NCI-H82 treated with DMSO at 0.1 percent for 48 hours (cell line): ENCODE data around the gene BRCA1.
"Not testable (repeated sequence)": the region's sequence is repeated elsewhere in the genome, so short reads cannot be mapped to it uniquely, and the experiment has no call there.

ENCODE experiments used
- DNase-seq: peaks from one replicate; lab custom pipeline; 2025; ENCODE audit not compliant: unreplicated experiment; lab: John Stamatoyannopoulos, UW

Gene BRCA1

DNA sequence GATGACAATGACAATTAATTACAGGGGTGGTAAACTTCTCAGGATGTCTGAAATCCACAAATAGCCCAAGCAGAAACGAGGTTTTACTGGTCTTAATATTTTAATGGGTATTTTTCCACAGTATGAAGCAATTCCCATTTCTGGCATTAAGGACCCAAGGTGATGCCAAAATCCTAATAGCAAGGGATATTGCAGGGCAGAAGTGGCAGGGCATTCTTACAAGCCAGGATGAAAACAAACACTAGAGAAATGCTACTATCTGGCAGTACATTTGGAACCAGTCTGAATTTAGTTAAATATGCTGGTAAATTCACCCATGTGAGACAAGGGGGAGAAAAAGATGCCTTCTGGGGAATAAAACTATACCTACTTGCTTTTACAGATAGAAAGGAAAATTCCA, 54.9 kb downstream of the BRCA1 start:
- DNase-seq = no peak

DNA sequence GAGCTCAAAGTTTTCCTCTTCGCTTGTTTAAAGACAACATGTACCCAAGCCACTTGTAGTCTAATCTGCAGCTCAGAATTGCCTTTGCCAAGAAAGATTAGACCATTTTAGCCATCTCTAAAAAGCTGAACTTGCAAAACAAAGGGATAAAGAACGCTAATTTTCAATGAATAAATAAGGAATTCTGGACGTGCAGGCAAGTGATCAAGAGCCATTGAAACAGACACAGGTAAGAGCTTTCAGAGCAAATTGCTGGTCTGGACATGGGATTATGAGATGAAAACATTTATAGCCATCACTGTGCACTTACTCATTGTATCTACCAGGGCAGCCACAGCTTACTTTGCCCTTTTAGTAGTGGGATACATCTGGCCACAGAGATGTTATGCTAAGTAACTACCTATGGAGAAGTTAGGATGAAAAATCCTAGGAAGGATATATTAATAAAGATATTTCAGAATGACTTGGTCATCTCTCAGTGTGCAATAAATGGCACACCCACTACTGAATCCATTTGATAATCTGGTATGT, 55.7 kb downstream of the BRCA1 start:
- DNase-seq = no peak

DNA sequence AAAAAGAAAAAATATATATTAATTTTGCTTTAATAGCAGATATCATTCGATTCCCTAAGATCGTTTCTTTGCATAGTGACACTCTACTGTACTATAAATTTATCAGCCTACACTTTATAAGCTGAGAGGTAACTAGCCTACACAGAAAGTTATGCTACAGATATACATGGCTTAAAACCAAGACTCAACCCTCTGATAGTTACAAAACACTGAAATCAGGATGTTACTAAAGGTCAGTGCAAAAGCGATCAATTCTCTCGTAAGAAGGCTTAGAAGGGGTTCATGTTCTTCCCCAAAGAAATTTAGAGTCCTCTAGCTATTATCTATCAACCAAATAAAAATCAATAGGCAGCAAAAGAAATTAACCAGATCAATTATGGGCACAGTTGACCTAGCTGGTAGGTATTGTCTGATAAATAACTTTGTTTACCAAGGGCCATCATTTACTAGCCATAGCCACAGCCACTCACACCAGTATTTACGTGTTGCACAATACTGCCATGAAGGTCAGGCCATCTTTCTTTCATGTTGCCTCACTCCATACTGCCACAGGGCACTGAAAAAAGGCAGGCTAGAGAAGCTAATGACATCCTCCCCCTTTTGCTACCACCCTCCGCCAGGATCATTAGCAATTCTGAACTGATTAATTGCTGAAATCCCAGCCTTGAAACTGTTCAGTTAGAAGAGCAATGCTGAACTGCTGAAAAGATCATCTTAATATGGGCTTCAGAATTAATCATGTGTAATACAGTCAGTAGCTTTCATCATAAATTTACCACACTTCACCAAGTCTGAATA, 56.4 kb downstream of the BRCA1 start:
- DNase-seq = no peak

DNA sequence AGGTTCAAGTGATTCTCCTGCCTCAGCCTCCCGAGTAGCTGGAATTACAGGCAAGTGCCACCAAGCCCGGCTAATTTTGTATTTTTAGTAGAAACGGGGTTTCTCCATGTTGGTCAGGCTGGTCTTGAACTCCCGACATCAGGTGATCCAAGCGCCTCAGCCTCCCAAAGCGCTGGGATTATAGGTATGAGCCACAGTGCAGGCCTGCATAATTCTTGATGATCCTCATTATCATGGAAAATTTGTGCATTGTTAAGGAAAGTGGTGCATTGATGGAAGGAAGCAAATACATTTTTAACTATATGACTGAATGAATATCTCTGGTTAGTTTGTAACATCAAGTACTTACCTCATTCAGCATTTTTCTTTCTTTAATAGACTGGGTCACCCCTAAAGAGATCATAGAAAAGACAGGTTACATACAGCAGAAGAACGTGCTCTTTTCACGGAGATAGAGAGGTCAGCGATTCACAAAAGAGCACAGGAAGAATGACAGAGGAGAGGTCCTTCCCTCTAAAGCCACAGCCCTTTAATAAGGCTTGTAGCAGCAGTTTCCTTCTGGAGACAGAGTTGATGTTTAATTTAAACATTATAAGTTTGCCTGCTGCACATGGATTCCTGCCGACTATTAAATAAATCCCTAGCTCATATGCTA, 62.1 kb downstream of the BRCA1 start:
- no peak for DNase-seq

DNA sequence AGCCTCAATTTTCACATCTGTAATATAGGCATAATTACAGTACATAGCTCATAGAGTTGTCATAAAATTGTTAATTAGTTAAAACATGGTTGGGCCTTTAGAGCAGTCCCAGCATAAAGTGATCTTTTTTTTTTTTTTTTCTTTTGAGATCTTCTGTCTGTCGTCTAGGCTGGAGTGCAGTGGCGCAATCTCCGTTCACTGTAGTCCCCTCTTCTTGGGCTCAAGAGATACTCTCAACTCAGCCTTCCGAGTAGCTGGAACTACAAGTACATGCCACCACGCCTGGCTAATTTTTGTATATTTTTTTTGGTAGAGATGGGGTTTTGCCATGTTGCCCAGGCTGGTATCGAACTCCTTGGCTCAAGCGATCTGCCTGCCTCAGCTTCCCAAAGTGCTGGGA, 69.1 kb downstream of the BRCA1 start:
- DNase-seq = no peak

DNA sequence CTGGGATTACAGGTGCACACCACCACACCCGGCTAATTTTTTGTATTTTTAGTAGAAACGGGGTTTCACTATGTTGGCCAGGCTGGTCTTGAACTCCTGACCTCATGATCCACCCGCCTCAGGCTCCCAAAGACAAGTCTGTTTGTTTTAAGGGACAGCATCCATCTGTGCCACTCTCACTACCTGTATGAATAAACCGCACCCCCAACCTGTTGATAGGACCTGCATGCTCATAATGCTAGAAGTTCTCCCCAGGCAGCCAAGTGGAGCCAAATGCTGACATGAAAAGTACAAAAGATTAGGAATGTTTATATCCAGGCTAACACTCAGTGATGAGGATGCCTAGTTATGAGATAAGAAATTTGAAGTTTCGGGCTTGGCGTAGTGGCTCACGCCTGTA, 72.2 kb downstream of the BRCA1 start:
- DNase-seq = not testable (repeated sequence)

DNA sequence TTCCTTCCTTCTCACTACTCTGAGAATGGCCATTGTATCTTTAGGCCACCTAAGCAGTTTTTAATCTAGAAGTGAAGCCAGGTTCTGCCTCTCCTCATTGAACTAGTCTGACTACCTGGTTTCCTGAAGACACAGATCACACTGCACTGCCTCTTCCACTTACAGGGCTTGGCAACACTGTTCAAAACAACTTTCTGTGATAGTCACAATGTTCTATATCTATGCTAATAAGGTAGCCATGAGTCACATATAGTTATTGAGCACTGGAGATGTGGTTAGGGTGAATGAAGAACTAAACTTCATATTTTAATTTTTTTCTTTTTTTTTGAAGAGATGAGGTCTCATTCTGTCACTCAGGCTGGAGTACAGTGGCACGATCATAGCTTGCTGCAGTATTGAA, 73.2 kb downstream of the BRCA1 start:
- DNase-seq = no peak

DNA sequence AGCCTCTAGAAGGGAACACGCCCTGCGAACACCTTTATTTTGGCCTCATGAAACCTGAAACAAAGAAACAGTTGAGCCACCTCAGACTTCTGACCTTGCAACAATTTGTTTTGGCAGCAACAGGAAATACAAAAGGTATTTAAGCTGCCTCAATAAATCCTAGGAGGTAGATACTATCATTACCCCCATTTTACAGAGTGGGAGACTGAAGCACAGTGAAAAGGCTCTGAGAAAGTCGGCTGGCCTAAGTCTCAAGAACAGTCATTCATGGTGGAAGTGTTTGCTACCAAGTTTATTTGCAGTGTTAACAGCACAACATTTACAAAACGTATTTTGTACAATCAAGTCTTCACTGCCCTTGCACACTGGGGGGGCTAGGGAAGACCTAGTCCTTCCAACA, 81.1 kb downstream of the BRCA1 start:
- no peak for DNase-seq

DNA sequence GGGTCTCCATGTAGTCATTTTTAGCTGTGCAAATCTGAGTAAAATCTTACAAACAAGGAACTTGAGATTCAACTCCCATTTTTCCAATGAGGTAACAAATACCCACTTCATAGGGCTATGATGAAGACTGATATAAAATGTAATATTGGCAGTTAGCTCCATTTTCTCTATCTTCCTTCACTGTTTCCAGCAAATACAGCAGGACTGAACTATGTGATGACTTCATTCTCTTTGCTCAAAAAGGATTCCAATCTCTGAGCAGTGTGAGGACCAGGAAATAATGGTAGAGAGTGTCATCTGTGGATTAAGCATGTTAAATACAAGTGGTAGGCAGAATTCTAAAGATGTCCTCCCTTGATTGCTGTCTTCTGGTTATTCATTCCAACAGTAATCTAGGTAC, 81.9 kb downstream of the BRCA1 start:
- no peak for DNase-seq

DNA sequence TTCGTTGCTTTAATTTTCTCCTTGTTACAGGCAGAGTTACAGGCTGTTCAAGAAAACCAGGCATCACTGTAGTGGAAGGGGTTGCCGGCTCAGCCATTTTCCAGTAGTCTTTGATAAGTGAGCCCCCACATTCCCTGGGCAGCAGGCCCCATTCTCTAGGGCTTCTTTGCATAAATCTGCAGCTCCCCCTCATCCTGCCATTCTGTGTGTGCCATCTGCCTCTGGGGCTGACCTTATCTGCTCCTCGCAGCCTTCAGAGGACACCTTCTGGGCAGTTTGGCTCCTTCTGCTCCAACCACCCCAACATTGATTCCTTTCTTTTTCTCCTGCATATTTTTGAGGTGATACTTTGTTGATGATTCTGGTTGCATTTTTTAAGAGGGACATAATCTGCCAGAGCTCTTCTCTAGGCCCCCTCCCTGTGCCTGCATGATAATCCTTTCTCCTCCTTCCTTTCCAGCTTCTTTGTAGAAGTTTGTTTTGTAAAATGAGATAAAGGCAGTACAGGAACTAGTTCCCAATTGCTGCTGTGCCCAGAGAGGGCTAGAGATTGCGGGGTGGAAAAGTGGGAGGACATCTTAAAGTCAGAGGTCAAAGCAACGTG, 83.0 kb downstream of the BRCA1 start:
- peak; percentile 34 for DNase-seq

DNA sequence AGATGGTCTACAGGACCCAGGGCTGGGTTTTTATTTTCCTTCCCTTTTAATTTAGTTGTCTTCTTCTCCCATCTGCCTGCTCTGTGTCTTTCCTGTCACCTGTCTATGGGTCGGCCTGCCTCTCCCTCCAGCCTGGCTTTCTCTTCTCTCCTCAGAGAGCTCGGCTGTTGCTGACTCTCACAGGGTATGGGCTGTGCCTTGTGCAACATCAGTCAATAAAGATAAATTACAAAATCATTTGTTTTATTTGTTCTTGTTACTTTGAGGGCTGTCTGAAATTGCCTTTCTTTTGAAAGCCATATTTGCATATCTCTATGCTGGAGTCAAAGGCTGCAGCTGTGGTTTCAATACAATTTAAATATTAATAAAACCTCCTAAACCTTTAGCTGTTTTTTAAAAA, 84.5 kb downstream of the BRCA1 start:
- DNase-seq = no peak

DNA sequence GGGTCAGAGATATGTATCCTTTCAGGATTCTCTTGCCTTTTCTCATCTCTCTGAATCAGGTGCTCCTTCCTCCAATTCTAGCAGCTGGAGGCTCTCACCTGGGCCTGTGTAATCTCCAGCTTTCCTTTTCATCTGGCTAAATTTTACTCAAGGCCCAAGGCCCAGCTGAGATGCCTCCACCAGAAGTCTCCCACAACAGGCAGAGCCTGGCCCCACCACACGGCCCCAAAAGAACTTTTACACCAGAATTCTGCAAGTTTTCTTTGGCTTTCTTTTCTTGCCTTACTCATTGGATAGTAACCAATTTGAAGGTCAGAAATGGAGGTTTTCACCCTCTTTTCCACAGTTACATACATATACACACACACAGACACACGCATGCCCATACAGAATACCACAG, 85.5 kb downstream of the BRCA1 start:
- DNase-seq = no peak

DNA sequence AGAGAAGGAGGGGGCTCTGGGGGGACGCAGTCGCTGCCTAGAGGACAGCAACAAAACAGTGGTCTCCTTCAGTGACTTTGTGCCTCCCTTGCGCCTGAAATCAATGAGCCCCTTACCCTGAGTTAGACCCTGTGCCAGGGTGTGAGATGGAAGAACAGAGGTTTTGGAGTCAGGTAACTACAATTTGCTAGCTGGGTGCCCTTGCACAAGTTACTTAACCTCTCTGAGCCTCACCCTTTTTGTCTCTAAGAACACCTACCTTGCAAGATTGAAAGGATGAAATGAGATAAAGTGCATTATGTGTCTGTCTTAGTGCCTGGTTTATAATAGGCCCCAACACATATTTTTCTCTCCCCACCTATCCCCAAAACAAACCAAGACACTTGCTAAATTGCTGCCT, 90.3 kb downstream of the BRCA1 start:
- no peak for DNase-seq

DNA sequence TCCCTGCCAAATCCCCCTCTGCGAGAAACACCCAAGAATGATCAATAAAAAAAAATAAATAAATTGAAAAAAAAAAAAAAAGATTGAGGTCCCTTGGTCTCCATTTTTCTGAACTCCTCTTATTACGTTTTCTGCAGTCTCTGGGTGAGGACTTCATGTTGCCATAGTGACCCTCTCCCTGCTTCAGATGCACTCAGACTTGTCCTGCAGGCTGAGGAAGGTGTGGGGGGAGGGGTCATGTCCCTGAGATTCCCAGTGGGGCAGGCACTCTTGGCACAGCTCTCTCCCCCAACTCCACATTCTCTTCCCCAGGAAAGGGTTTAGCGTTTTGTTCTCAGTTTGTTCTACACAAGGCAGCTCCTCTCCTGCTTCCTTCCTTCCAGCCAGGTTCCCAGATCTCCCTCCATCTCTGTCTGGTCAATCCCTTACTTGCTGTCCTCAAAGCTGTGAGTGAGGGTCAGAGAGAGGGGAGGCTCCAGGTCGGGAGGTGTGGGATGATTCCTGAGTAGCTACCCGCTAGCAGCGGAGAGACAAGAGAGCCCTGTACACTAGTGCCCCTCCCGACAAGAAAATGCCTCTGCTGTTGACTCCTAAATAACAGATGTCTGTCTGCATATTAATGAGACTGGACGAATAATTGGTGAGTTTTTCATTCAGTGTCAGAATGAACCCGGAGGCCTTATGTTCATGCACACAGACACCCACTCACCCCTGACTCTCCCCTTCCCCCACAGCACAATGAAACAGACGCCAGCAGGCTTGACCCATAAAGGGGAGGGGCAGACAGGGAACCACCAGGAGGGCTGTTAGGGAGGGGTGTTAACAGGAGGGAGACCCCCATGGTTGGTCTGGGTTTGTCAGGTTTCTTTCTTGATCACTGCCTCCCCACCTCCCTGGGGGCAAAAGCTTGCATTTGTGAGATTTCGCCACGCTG, 90.9 kb downstream of the BRCA1 start:
- DNase-seq = peak; percentile 55

DNA sequence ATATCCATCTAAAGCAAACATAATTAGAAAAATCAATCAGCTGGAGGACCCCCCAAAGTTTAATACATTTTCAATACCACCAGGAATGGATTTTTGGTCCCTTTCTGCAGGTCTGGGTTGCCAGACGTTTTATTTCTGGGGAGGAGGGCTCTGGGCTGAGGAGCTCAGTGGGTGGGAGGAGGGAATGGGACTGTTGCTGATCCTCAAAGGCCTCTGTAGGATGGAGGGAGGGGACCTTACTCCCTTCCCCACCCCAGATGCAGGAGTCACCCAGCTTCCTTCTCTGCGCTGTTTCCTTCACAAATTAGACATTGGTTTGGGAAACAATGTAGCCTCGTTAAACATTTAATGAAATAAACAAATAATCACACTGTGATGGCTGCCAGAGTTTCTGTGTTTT, 93.5 kb downstream of the BRCA1 start:
- DNase-seq = no peak

DNA sequence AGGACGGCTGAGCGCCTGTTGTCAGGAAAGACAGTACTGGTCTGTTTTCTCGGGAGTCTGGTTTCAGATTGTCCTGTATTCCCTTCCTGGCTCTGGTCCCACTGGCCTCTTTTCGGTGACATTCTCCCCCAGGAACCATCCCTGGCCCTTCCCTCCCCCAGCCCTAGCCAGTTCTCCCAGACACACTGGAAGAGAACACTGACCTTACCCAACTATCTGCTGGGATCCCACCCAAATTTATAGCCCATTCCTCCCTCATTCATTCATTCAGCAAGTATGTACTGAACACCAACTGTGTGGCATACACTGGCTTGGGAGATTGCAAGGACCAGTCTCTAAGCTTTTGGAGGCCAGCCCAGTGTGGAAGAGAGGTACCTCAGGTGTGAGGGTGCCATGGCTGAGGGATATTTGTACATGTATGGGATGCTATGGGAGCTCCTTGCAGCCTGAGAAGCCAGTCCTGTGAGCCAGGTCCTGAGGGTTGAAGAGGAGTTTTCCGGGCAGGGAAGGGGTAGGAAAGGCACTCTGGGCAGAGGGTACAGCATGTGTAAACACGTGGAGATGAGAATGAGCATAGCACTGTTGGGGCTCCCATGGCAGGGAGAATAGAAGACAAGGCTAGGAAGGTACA, 94.9 kb downstream of the BRCA1 start:
- no peak for DNase-seq

DNA sequence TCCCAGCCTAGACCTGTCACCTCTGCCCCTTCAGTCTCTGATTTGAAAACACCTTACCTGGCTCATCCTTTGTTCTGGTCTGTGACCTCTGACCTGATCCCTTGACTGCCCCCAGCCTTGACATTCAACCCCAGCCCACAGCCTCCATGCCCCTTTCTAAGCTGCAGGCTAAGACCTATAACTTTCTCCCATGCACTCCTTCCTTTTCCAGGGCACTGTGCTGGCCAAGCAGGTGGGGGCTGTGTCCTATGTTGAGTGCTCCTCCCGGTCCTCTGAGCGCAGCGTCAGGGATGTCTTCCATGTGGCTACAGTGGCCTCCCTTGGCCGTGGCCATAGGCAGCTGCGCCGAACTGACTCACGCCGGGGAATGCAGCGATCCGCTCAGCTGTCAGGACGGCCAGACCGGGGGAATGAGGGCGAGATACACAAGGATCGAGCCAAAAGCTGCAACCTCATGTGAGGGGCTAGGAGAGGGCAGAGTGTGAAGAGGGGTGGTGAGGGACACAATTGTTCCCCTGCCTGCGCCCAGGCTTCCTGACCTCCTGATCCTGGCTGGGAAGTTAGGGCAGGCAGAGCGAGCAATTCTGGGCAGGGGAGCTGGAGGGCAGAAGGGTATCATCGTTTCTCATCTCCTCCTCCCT, 96.8 kb downstream of the BRCA1 start:
- DNase-seq = no peak

DNA sequence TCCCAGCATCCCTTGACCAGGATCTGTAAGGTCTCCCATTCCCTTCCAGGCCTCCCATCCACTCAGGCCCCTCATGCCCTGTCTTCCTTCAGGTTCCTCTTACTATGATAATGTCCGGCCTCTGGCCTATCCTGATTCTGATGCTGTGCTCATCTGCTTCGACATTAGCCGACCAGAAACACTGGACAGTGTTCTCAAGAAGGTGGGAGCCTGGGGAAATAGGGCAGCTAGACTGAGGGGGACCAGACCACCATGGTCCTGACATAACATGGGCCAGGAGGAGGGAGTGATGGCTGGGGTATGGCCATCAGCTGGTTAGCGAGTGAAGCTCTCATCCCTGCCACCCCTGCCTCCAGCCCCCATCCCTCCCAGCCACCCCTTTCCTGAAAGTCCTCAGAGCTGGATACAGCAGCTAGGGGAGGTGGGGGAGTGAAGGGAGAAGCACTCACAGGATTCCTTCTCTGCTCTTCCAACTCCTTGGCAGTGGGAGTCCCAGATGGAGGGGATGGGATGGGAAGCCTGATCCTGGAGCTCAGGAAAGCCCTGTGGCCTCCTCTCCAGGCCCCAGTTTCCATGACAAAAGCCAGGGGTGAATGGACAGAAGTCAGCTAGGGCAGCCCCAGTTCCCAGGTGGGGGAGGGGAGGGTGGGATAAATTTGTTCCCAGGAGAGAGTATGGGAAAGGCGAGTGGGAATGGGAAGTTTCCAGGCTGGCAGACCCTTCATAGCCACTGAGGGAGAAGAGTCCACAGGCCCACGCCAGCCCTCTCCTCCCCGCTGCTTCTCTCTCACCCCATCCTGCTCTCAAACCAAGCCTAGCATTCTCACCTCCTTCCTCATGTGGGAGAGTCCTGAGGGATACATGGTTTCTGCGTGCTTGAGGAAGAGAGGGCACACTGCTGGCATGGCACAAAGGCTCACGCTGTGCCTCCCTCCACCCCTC, 97.8 kb downstream of the BRCA1 start:
- DNase-seq = no peak

DNA sequence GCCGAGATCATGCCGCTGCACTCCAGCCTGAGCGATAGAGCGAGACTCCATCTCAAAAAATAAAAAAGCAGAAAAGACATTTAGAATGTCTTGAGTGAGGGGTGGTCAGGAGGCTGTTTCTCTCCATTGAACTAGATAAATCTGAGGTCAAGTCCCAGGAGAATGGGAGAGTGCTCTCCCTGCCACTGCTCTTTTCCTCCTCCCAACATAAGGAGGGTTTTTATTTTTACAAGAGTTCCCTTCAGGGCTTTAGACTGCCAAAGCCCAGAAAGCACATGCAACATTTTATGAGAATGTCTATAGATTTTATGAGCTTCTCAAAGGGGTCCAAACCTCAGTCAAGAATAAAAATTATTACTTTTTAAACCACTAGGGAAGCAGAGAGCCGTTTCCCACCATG, 98.6 kb downstream of the BRCA1 start:
- no peak for DNase-seq
